Measurements from ENCODE around the gene DLGAP1. TPM values are rescaled to one million over a fixed set of nuclear protein-coding genes. Genes with fewer than 3 reads are reported as not detected.

The DLGAP1 gene
- total and polyA plus RNA-seq, 4 donors = 0.75 to 6.6 (median 3.6) TPM

DNA sequence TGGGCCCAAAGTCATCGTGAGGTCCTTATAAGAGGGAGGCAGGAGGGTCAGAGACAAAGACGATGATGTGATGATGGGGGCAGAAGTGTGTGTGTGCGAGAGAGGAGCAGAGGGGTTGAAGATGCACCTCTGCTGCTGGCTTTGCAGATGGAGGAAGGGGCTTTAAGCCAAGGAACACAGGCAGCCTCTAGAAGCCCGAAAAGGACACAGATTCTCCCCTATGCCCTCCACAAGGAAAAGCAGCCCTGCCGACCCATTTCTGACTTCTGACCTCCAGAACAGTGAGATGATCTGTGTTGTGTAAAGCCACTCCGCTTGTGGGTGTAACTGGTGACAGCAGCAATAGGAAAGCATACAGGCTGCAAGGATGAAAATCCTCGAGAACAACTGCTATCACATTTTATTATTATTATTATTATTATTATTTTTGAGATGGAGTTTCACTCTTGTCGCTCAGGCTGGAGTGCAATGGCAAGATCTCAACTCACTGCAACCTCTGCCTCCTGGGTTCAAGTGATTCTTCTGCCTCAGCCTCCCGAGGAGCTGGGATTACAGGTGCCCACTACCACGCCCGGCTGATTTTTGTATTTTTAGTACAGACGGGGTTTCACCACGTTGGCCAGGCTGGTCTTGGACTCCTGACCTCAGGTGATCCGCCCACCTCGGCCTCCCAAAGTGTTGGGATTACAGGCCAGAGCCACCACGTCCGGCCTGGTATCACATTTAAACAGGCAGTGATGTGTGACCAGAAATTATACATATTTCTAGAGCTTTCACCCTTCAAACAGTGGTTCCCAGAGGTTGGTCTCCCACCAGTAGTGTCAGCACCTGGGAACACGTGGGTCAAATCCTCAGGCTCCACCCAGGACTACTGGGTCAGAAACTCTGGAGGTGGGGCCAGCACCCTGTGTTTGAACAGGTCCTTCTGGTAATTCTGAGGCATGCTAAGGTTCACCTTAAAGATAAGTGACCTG lies 834.7 kb downstream of the DLGAP1 start:
- WGBS, 2 donors = 90 to 93% methylated on average over 18 of the region's 18 CpGs
- no peaks in the 10 kb centered on the region for H3K9me3 ChIP-seq (ENCODE audit: control insufficient read depth, low read length)
- ATAC-seq (ENCODE audit: low FRiP score) = no peak
- H3K4me3 ChIP-seq (ENCODE audit: low read length in 2 of 2) = no peak overlapping the region
- no peak for DNase-seq
- no peaks in the 10 kb centered on the region for H3K36me3 ChIP-seq (ENCODE audit: control insufficient read depth in 1 of 2, insufficient read depth in 2 of 2, low read length in 1 of 2)
- no peak overlapping the region for H3K27ac ChIP-seq (ENCODE audit: low read depth in 1 of 2, low read length in 2 of 2)
- H3K27me3 ChIP-seq (ENCODE audit: control insufficient read depth in 1 of 2, insufficient read depth in 2 of 2, low read length in 1 of 2) = no peaks in the 10 kb centered on the region
- intact Hi-C loops (cut with DNase I) = loop anchor here (5.0 kb wide), 1 partner anchor 47 kb away; no protein-coding TSS in a partner anchor
- peaks cover 0 to 2% of the 10 kb centered on the region in 2 donors for H3K4me1 ChIP-seq (ENCODE audit: control insufficient read depth in 1 of 2, insufficient read depth in 2 of 2, low read length in 2 of 2)

DNA sequence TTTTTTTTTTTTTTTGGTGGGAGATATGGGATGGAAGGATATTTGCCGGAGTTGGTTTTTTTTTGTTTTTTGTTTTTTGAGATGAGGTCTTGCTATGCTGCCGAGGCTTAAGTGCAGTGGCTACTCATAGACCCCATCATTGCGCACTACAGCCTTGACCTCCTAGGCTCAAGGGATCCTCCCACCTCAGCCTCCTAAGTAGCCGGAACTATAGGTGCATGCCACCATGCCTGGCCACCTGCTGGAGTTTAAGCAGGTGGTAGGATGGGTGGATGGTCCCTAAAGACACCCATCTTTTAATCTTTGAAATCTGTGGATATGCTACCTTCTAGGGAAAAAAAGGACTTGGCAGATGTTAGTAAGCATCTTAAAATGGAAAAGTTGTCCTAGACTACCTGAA lies 835.4 kb downstream of the DLGAP1 start:
- Histone ChIP-seq H3K36me3 (ENCODE audit: control insufficient read depth in 1 of 2, insufficient read depth in 2 of 2, low read length in 1 of 2) (no peaks in the 10 kb centered on the region), H3K27ac (ENCODE audit: low read depth in 1 of 2, low read length in 2 of 2) (no peak overlapping the region), H3K27me3 (ENCODE audit: control insufficient read depth in 1 of 2, insufficient read depth in 2 of 2, low read length in 1 of 2) (no peaks in the 10 kb centered on the region), H3K4me3 (ENCODE audit: low read length in 2 of 2) (no peak overlapping the region), H3K4me1 (ENCODE audit: control insufficient read depth in 1 of 2, insufficient read depth in 2 of 2, low read length in 2 of 2) (peaks cover 0 to 1% of the 10 kb centered on the region in 2 donors), H3K9me3 (ENCODE audit: control insufficient read depth, low read length) (no peaks in the 10 kb centered on the region)
- ATAC-seq (ENCODE audit: low FRiP score) = no peak
- intact Hi-C loops (cut with DNase I) = loop anchor here (5.0 kb wide), 1 partner anchor 48 kb away; no protein-coding TSS in a partner anchor
- no peak for DNase-seq
- WGBS, 2 donors = 96 to 98% methylated on average over 4 of the region's 4 CpGs

DNA sequence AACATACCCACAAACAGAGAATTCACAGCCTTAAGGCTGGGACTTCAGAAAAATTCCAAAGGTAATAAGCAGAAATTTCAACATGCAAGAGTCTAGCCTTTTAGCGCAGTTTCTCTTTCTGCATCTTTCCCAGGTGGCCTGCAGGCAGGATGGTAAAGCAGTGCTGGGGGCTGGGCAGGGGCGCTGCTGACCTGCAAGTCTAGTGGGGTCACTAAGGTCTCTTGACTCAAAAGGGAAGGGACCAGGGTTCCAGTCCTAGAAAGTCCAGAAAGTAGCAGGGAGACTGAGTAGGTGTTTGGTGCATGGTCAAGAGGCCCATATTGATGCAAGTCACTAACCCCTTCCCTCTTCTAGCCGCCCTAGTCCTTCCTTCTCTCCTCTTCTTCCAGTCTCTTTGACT lies 835.9 kb downstream of the DLGAP1 start:
- WGBS, 2 donors = 97 to 100% methylated on average over 3 of the region's 3 CpGs
- H3K36me3 ChIP-seq (ENCODE audit: control insufficient read depth in 1 of 2, insufficient read depth in 2 of 2, low read length in 1 of 2) = no peaks in the 10 kb centered on the region
- intact Hi-C loops (cut with DNase I) = no loop called here

DNA sequence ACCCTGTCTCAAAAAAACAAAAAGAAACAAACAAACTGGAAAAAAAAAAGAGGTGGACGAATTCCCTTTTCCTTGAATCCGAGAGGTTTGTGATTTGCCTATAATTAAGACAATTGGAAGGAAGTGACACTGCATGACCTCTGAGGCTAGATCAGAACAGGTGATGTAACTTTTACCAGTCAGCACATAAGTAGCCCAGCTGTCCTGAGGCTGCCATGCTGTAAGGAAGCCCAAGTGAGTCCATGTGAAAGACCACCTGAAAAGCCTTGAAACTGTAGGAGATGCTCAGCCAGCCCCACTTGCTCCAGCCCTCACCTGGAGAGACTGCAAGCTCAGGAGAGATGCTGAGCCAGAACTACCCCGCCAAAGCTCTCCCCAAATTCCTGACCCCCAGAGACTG lies 838.4 kb downstream of the DLGAP1 start:
- Histone ChIP-seq H3K9me3 (ENCODE audit: control insufficient read depth, low read length) (no peaks in the 10 kb centered on the region), H3K27me3 (ENCODE audit: control insufficient read depth in 1 of 2, insufficient read depth in 2 of 2, low read length in 1 of 2) (no peaks in the 10 kb centered on the region), H3K36me3 (ENCODE audit: control insufficient read depth in 1 of 2, insufficient read depth in 2 of 2, low read length in 1 of 2) (no peaks in the 10 kb centered on the region), H3K4me3 (ENCODE audit: low read length in 2 of 2) (no peak overlapping the region), H3K4me1 (ENCODE audit: control insufficient read depth in 1 of 2, insufficient read depth in 2 of 2, low read length in 2 of 2) (no peaks in the 10 kb centered on the region), H3K27ac (ENCODE audit: low read depth in 1 of 2, low read length in 2 of 2) (no peak overlapping the region)
- intact Hi-C loops (cut with DNase I) = no loop called here
- DNase-seq (no peak), ATAC-seq (ENCODE audit: low FRiP score) (no peak)
- WGBS, 2 donors = 97 to 100% methylated on average over 3 of the region's 3 CpGs

More for the DNA sequence above, 835.9 kb downstream of the DLGAP1 start:
- DNase-seq (no peak), ATAC-seq (ENCODE audit: low FRiP score) (no peak)
- Histone ChIP-seq H3K27ac (ENCODE audit: low read depth in 1 of 2, low read length in 2 of 2) (no peak overlapping the region), H3K4me3 (ENCODE audit: low read length in 2 of 2) (no peak overlapping the region), H3K4me1 (ENCODE audit: control insufficient read depth in 1 of 2, insufficient read depth in 2 of 2, low read length in 2 of 2) (no peaks in the 10 kb centered on the region), H3K9me3 (ENCODE audit: control insufficient read depth, low read length) (no peaks in the 10 kb centered on the region), H3K27me3 (ENCODE audit: control insufficient read depth in 1 of 2, insufficient read depth in 2 of 2, low read length in 1 of 2) (no peaks in the 10 kb centered on the region)

DNA sequence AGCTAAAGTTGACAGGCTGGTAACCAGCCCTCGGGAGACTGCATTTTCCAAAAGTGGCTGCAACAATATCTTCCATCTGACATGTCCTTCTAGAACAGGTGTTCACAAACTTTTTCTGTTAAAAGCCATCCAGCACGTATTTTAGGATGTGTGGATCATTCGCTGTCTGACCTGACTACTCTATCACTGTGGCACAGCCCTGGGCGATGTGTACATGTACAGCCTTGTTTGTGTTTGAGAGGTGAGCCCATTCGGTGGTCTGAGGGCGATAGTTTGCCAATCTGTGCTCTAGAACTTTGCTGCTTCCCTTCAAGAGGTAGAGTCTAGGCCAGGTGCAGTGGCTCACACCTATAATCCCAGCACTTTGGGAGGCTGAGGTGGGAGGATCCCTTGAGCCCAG lies 839.0 kb downstream of the DLGAP1 start:
- no peak for ATAC-seq (ENCODE audit: low FRiP score)

DNA sequence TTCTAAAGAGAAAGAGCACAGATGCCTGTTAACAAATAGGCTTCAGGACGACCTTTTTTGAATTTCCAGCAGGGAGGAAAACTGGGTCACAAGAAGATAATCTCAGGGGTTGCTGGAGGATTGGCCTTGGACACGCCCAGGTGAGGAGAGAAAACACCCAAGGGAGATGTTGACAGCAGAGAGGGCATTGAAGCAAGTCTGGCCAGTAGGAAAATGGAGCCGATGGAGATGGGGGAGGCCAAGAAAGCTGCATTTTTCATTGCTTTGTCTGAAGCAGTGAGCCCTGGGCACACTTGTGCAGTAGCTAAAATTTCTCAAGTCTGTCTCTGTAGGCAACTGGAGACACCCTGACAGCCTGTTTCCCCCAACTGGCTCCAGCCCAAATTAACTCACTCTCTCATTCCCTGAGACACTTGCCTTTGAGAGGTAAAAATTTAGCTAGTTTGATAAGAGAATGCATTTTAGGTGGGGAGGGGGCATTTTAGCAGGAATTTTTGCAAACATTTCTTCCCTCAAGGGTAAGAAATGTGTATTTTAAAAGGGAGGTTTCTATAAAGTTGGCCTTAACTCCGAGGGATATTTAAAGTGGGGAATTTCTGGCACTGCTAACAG lies 839.6 kb downstream of the DLGAP1 start:
- Histone ChIP-seq H3K9me3 (ENCODE audit: control insufficient read depth, low read length) (no peaks in the 10 kb centered on the region), H3K27ac (ENCODE audit: low read depth in 1 of 2, low read length in 2 of 2) (no peak overlapping the region), H3K4me3 (ENCODE audit: low read length in 2 of 2) (no peak overlapping the region), H3K4me1 (ENCODE audit: control insufficient read depth in 1 of 2, insufficient read depth in 2 of 2, low read length in 2 of 2) (no peaks in the 10 kb centered on the region), H3K27me3 (ENCODE audit: control insufficient read depth in 1 of 2, insufficient read depth in 2 of 2, low read length in 1 of 2) (no peaks in the 10 kb centered on the region), H3K36me3 (ENCODE audit: control insufficient read depth in 1 of 2, insufficient read depth in 2 of 2, low read length in 1 of 2) (no peaks in the 10 kb centered on the region)
- WGBS, 2 donors = 48 to 51% methylated on average over 4 of the region's 4 CpGs
- ATAC-seq (ENCODE audit: low FRiP score) = no peak
- DNase-seq = no peak
- intact Hi-C loops (cut with DNase I) = no loop called here

More for the DNA sequence above, 839.0 kb downstream of the DLGAP1 start:
- 89 to 91% methylated on average over 6 of the region's 6 CpGs for WGBS, 2 donors
- Histone ChIP-seq H3K9me3 (ENCODE audit: control insufficient read depth, low read length) (no peaks in the 10 kb centered on the region), H3K27ac (ENCODE audit: low read depth in 1 of 2, low read length in 2 of 2) (no peak overlapping the region), H3K27me3 (ENCODE audit: control insufficient read depth in 1 of 2, insufficient read depth in 2 of 2, low read length in 1 of 2) (no peaks in the 10 kb centered on the region), H3K4me3 (ENCODE audit: low read length in 2 of 2) (no peak overlapping the region), H3K36me3 (ENCODE audit: control insufficient read depth in 1 of 2, insufficient read depth in 2 of 2, low read length in 1 of 2) (no peaks in the 10 kb centered on the region), H3K4me1 (ENCODE audit: control insufficient read depth in 1 of 2, insufficient read depth in 2 of 2, low read length in 2 of 2) (no peaks in the 10 kb centered on the region)
- intact Hi-C loops (cut with DNase I) = no loop called here
- DNase-seq = no peak

DNA sequence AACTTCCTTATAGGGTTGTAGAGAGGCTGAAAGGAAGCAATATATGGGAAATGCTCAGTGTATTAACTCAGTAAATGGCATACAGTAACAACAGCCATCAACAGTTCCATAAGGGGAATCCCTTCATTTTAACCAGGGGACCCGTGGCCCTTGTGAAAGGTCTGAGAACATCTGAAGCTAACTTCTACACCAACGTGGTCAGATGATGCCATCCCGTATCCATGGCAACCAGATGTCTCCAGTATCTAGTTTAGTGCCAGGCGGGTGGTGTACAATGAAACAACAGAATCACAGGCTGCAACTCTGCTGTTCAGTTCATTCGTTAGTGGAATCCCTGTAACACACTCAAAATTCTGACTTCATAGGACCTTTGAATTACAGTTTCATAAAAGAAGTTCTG lies 842.8 kb downstream of the DLGAP1 start:
- 82 to 85% methylated on average over 5 of the region's 5 CpGs for WGBS, 2 donors
- Histone ChIP-seq H3K9me3 (ENCODE audit: control insufficient read depth, low read length) (no peaks in the 10 kb centered on the region), H3K4me1 (ENCODE audit: control insufficient read depth in 1 of 2, insufficient read depth in 2 of 2, low read length in 2 of 2) (no peaks in the 10 kb centered on the region), H3K4me3 (ENCODE audit: low read length in 2 of 2) (no peak overlapping the region), H3K27ac (ENCODE audit: low read depth in 1 of 2, low read length in 2 of 2) (no peak overlapping the region), H3K27me3 (ENCODE audit: control insufficient read depth in 1 of 2, insufficient read depth in 2 of 2, low read length in 1 of 2) (no peaks in the 10 kb centered on the region), H3K36me3 (ENCODE audit: control insufficient read depth in 1 of 2, insufficient read depth in 2 of 2, low read length in 1 of 2) (no peaks in the 10 kb centered on the region)
- intact Hi-C loops (cut with DNase I) = no loop called here
- DNase-seq = no peak
- ATAC-seq (ENCODE audit: low FRiP score) = no peak

DNA sequence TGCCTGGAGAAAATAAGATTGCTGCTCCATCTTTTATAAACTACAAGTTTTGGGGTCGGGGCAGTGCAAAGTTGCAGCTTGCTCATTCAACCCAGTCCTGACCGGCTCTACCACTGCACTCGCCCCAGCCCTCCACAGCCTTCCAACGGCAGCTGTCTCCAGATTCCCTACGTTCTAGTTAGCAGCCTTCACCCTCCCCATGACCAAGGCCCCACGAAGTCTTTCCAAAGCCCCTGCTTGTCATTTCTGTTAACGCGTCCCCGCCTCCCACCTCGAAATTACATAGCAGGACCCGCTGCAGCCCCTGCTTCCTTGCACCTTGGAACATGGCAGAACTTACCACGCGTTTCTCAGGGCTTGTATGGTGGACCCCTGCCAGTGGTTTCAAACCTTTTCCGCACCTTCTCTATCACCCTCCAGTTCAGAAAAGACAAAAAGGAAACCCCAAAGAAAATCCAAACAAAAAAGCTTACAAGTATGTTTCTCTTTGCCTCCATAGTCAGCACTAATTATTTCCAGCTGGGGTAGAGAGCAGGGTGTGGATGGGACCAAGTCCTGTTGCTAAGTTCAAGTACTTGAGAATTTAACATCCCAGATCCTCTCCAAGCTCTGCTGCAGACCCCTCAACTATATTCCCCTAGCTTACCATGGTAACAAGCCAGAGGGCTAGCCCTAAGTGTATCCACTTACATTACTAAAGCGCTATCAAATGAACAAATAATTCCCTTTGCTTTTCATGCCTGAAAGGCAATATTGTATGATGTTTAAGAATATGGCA lies 843.6 kb downstream of the DLGAP1 start:
- intact Hi-C loops (cut with DNase I) = no loop called here
- ATAC-seq (ENCODE audit: low FRiP score) (no peak), DNase-seq (no peak)
- H3K4me3 ChIP-seq (ENCODE audit: low read length in 2 of 2) = no peak overlapping the region
- no peaks in the 10 kb centered on the region for H3K27me3 ChIP-seq (ENCODE audit: control insufficient read depth in 1 of 2, insufficient read depth in 2 of 2, low read length in 1 of 2)
- no peaks in the 10 kb centered on the region for H3K4me1 ChIP-seq (ENCODE audit: control insufficient read depth in 1 of 2, insufficient read depth in 2 of 2, low read length in 2 of 2)
- no peaks in the 10 kb centered on the region for H3K9me3 ChIP-seq (ENCODE audit: control insufficient read depth, low read length)
- no peak overlapping the region for H3K27ac ChIP-seq (ENCODE audit: low read depth in 1 of 2, low read length in 2 of 2)
- WGBS, 2 donors = 68 to 79% methylated on average over 15 of the region's 15 CpGs
- no peaks in the 10 kb centered on the region for H3K36me3 ChIP-seq (ENCODE audit: control insufficient read depth in 1 of 2, insufficient read depth in 2 of 2, low read length in 1 of 2)

Measured in aorta (tissue), 5 donors.